ENCODE measurements around the gene RENBP. TPM values are rescaled to one million over a fixed set of nuclear protein-coding genes. Genes with fewer than 3 reads are reported as not detected.

RENBP gene
- polyA plus RNA-seq, 3 donors = 2.7 to 125 (median 3.8) TPM

- peaks cover 0 to 3% of the 10 kb centered on the region in 2 donors for H3K27me3 ChIP-seq (ENCODE audit: control insufficient read depth in 2 of 2, insufficient read depth in 2 of 2, low read length in 2 of 2)
- Mint-ChIP-seq H3K9me3 (peaks cover 0 to 18% (median 6%) of the 10 kb centered on the region in 7 donors), H3K4me1 (peaks cover 21% of the 10 kb centered on the region), H3K4me3 (no peak overlapping the region), H3K27me3 (ENCODE audit: low read depth in 3 of 3) (peaks cover 0 to 27% (median 2%) of the 10 kb centered on the region in 3 donors), H3K27ac (peak overlapping the region in 3 of 7 donors; percentile 56 to 69 (median 63)), H3K36me3 (peaks cover 17 to 32% of the 10 kb centered on the region in 2 donors)
- H3K9me3 ChIP-seq (replicated peaks in 1 of 2; ENCODE audit: control insufficient read depth in 1 of 2, insufficient read depth in 1 of 2, low read length in 2 of 2) = no peaks in the 10 kb centered on the region
- peaks cover 31 to 36% of the 10 kb centered on the region in 2 donors for H3K36me3 ChIP-seq (replicated peaks in 1 of 2; ENCODE audit: control insufficient read depth in 1 of 2, insufficient read depth in 2 of 2, low read length in 2 of 2)
- peaks cover 84% of the 10 kb centered on the region for H4K20me1 ChIP-seq (ENCODE audit: insufficient read depth, low read length)
- peaks cover 54% of the 10 kb centered on the region for H3K79me2 ChIP-seq (ENCODE audit: insufficient read depth, low read length)
- DNase-seq = no peak
- peak overlapping the region; percentile 27 to 50 for H3K27ac ChIP-seq (ENCODE audit: low read depth in 1 of 2, low read length in 2 of 2)
- 96% methylated on average over 16 of the region's 31 CpGs for WGBS (ENCODE audit: insufficient coverage)
- no peak for TF ChIP-seq CTCF (IDR thresholded peaks at IDR 0.05)
- H3K9ac ChIP-seq (ENCODE audit: insufficient read depth, low read length, poor library complexity, severe bottlenecking) = no peak overlapping the region
- no peak overlapping the region for H3K4me2 ChIP-seq (replicated peaks; ENCODE audit: extremely low read depth, low read length, poor library complexity, severe bottlenecking)
- H2AFZ ChIP-seq (ENCODE audit: insufficient read depth, low read depth, low read length, poor library complexity, severe bottlenecking) = no peak overlapping the region
- H3K4me1 ChIP-seq (ENCODE audit: control insufficient read depth in 1 of 2, insufficient read depth in 2 of 2, low read length in 2 of 2) = peaks cover 43 to 65% of the 10 kb centered on the region in 2 donors
- intact Hi-C loops (cut with micrococcal nuclease) = no loop called here
- no peak overlapping the region for H3K4me3 ChIP-seq (replicated peaks in 1 of 3; ENCODE audit: low read depth in 2 of 3, low read length in 3 of 3)
These were observed 14.2 kb downstream of the RENBP start for GRCh38 chrX:153930011-153930910.

- intact Hi-C loops (cut with micrococcal nuclease) = loop anchor here (5.0 to 10.0 kb wide), 4 partner anchors 135 to 207 kb away; partner anchors contain the start of genes IDH3G (in 2 of the 2), SSR4 (in 2 of the 2), ABCD1 (in 1 of the 2) and BCAP31 (in 1 of the 2)
- Histone ChIP-seq H3K4me3 (replicated peaks in 1 of 3; ENCODE audit: low read depth in 2 of 3, low read length in 3 of 3) (no peak overlapping the region), H3K9me3 (replicated peaks in 1 of 2; ENCODE audit: control insufficient read depth in 1 of 2, insufficient read depth in 1 of 2, low read length in 2 of 2) (no peaks in the 10 kb centered on the region), H3K4me1 (ENCODE audit: control insufficient read depth in 1 of 2, insufficient read depth in 2 of 2, low read length in 2 of 2) (peaks cover 49 to 70% of the 10 kb centered on the region in 2 donors), H3K27me3 (ENCODE audit: control insufficient read depth in 2 of 2, insufficient read depth in 2 of 2, low read length in 2 of 2) (peaks cover 0 to 3% of the 10 kb centered on the region in 2 donors), H3K79me2 (ENCODE audit: insufficient read depth, low read length) (peaks cover 61% of the 10 kb centered on the region), H3K27ac (ENCODE audit: low read depth in 1 of 2, low read length in 2 of 2) (peak overlapping the region; percentile 27 to 50), H3K36me3 (replicated peaks in 1 of 2; ENCODE audit: control insufficient read depth in 1 of 2, insufficient read depth in 2 of 2, low read length in 2 of 2) (peaks cover 31 to 36% of the 10 kb centered on the region in 2 donors), H3K4me2 (replicated peaks; ENCODE audit: extremely low read depth, low read length, poor library complexity, severe bottlenecking) (no peak overlapping the region), H3K9ac (ENCODE audit: insufficient read depth, low read length, poor library complexity, severe bottlenecking) (no peak overlapping the region), H2AFZ (ENCODE audit: insufficient read depth, low read depth, low read length, poor library complexity, severe bottlenecking) (no peak overlapping the region), H4K20me1 (ENCODE audit: insufficient read depth, low read length) (peaks cover 90% of the 10 kb centered on the region)
- Mint-ChIP-seq H3K9me3 (peaks cover 0 to 18% (median 6%) of the 10 kb centered on the region in 7 donors), H3K36me3 (peaks cover 17 to 32% of the 10 kb centered on the region in 2 donors), H3K4me3 (no peak overlapping the region), H3K4me1 (peaks cover 24% of the 10 kb centered on the region), H3K27me3 (ENCODE audit: low read depth in 3 of 3) (peaks cover 0 to 27% (median 2%) of the 10 kb centered on the region in 3 donors), H3K27ac (peak overlapping the region in 6 of 7 donors; percentile 16 to 95 (median 66))
- 100% methylated on average over 2 of the region's 10 CpGs for WGBS (ENCODE audit: insufficient coverage)
- DNase-seq = no peak
- TF ChIP-seq CTCF (IDR thresholded peaks at IDR 0.05) = no peak
These were observed 14.9 kb downstream of the RENBP start for GRCh38 chrX:153929576-153929975.

Measured in CD14-positive monocyte (primary cell).